ENCODE results near the gene CPN2. TPM values are rescaled to one million over a fixed set of nuclear protein-coding genes. Genes with fewer than 3 reads are reported as not detected.

Gene CPN2
- total and polyA plus RNA-seq, 2 of the 13 experiments (the other 11 are each of a cell fraction or from before 2014, with no cell fraction given): 26.7 to 27.7 TPM

DNA sequence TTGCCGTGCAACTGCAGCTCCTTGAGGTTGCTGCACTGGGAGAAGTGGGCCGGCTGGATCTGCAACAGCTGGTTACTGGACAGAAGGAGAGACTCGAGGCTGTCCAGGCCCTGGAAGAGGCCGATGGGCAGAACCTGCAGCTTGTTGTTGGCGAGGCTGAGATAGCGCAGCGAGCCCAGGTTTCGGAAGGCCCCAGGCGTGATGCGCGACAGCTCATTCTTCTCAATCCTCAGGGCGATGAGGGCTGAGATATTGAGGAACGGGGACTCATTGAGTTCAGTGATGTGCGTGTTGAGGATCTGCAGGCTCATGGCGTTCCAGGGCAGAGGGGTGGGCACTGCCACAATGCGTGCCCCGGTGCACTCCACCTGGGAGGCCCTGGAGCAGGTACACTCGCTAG, 9.4 kb upstream of the CPN2 start:
- POLR2A ChIA-PET: interaction anchor here (2.2 kb wide), 1 partner anchor 9 kb away, joined by 7 read pairs; the partner anchor contains the start of gene CPN2
- WGBS (ENCODE audit: low lambda C conversion rate): 66% methylated on average over 11 of the region's 18 CpGs

DNA sequence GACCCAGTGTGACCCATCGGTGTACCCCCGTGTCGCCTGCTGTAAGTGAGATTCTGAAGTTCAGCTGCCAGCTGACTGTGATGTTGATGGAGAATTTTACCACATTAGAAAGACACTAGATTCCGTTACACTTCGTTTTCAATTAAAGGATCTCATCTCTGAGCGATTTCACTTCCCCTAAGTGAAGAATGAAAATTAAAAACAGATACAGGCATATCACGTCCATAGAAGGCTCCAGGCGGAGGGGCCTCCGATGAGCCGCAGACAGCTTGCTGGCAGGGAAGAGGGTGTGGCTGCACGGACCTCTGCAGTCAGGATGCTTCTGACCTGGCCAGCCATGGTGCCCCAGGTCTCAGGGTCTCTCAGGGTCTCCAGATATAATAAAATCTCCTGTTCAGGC, 6.6 kb upstream of the CPN2 start:
- FAIRE-seq (no peak), ATAC-seq (no peak)
- CTCF ChIA-PET (ENCODE audit: low intra/inter-chr PET ratio, low total read pairs): no interaction called here

More for the DNA sequence above, 9.4 kb upstream of the CPN2 start:
- H4K20me1 ChIP-seq (ENCODE audit: insufficient read depth, low read length): no peaks in the 10 kb centered on the region
- no peak for FAIRE-seq
- no peak overlapping the region for H3K27ac ChIP-seq (ENCODE audit: extremely low read length, insufficient read depth, low read length)
- H3K9ac ChIP-seq (ENCODE audit: insufficient read depth, low read depth, low read length): no peak overlapping the region
- TF ChIP-seq ZNF788 (CRISPR knock-in tag; IDR thresholded peaks at IDR 0.05; ENCODE audit: borderline replicate concordance): no peak
- no peaks in the 10 kb centered on the region for H3K79me2 ChIP-seq (ENCODE audit: insufficient read depth, low read length)
- H3K36me3 ChIP-seq (replicated peaks in 1 of 2; ENCODE audit: control insufficient read depth in 1 of 2, insufficient read depth in 2 of 2, low read length in 2 of 2): no peaks in the 10 kb centered on the region
- no peaks in the 10 kb centered on the region for H3K9me3 ChIP-seq (ENCODE audit: low read length)
- no peak for DNase-seq (ENCODE audit: low spot score)
- intact Hi-C loops (cut with micrococcal nuclease; ENCODE audit: unreplicated experiment): no loop called here
- no TSS peak for BruUV-seq (replicated peaks)
- H2AFZ ChIP-seq (ENCODE audit: low read length): no peak overlapping the region
- H3K27me3 ChIP-seq (ENCODE audit: control insufficient read depth in 1 of 2, insufficient read depth in 2 of 2, low read length in 2 of 2): peaks cover 7 to 62% of the 10 kb centered on the region in 2 experiments; a peak in 4 of 5 replicates
- H3K4me1 ChIP-seq (ENCODE audit: insufficient read depth, low read length): no peaks in the 10 kb centered on the region
- in situ Hi-C loops (cut with HindIII; ENCODE audit: extremely low pct_ligation_motif_present, low pct_unique_long_range_greater_than_20kb): no loop called here
- no peak for ATAC-seq
- H3K4me2 ChIP-seq (ENCODE audit: low read depth, low read length): no peak overlapping the region
- no peak overlapping the region for H3K4me3 ChIP-seq (replicated peaks in 1 of 3; ENCODE audit: insufficient read depth in 1 of 3, low read depth in 2 of 3, low read length in 3 of 3)
- CTCF ChIA-PET (ENCODE audit: low intra/inter-chr PET ratio, low total read pairs): no interaction called here

More for the DNA sequence above, 6.6 kb upstream of the CPN2 start:
- POLR2A ChIA-PET: no interaction called here
- no peak for DNase-seq (ENCODE audit: low spot score)
- Histone ChIP-seq H3K9me3 (ENCODE audit: low read length) (no peaks in the 10 kb centered on the region), H3K27me3 (ENCODE audit: control insufficient read depth in 1 of 2, insufficient read depth in 2 of 2, low read length in 2 of 2) (peaks cover 6 to 44% of the 10 kb centered on the region in 2 experiments; a peak in 4 of 5 replicates), H3K4me3 (replicated peaks in 1 of 3; ENCODE audit: insufficient read depth in 1 of 3, low read depth in 2 of 3, low read length in 3 of 3) (no peak overlapping the region), H3K4me2 (ENCODE audit: low read depth, low read length) (no peak overlapping the region), H3K27ac (ENCODE audit: extremely low read length, insufficient read depth, low read length) (no peak overlapping the region), H3K4me1 (ENCODE audit: insufficient read depth, low read length) (peaks cover 1% of the 10 kb centered on the region; the same call in 1 of the 2 replicates), H3K79me2 (ENCODE audit: insufficient read depth, low read length) (no peaks in the 10 kb centered on the region), H4K20me1 (ENCODE audit: insufficient read depth, low read length) (no peaks in the 10 kb centered on the region), H2AFZ (ENCODE audit: low read length) (no peak overlapping the region), H3K9ac (ENCODE audit: insufficient read depth, low read depth, low read length) (no peak overlapping the region), H3K36me3 (replicated peaks in 1 of 2; ENCODE audit: control insufficient read depth in 1 of 2, insufficient read depth in 2 of 2, low read length in 2 of 2) (no peaks in the 10 kb centered on the region)
- intact Hi-C loops (cut with micrococcal nuclease; ENCODE audit: unreplicated experiment) (no loop called here), in situ Hi-C loops (cut with HindIII; ENCODE audit: extremely low pct_ligation_motif_present, low pct_unique_long_range_greater_than_20kb) (no loop called here)
- WGBS (ENCODE audit: low lambda C conversion rate): 54% methylated on average over 11 of the region's 11 CpGs
- BruUV-seq (replicated peaks): no TSS peak
- TF ChIP-seq, protein P1, sequence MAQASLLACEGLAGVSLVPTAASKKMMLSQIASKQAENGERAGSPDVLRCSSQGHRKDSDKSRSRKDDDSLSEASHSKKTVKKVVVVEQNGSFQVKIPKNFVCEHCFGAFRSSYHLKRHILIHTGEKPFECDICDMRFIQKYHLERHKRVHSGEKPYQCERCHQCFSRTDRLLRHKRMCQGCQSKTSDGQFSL (CRISPR knock-in tag; IDR thresholded peaks at IDR 0.05): no peak
- TF ChIP-seq SKI (IDR thresholded peaks at IDR 0.05; ENCODE audit: partially characterized antibody) (no peak), ZNF34 (CRISPR knock-in tag; IDR thresholded peaks at IDR 0.05; ENCODE audit: borderline replicate concordance) (no peak), HOXA3 (CRISPR knock-in tag; IDR thresholded peaks at IDR 0.05) (no peak), ZNF256 (CRISPR knock-in tag; conservative IDR thresholded peaks at IDR 0.05) (no peak), ZNF205 (CRISPR knock-in tag; IDR thresholded peaks at IDR 0.05) (no peak), EP300 (IDR thresholded peaks at IDR 0.05; ENCODE audit: low read depth in 2 of 2, low read length in 2 of 2) (no peak), EP300 (CRISPR knock-in tag; IDR thresholded peaks at IDR 0.05; ENCODE audit: borderline replicate concordance) (no peak)
- TF ChIP-seq, protein P2, sequence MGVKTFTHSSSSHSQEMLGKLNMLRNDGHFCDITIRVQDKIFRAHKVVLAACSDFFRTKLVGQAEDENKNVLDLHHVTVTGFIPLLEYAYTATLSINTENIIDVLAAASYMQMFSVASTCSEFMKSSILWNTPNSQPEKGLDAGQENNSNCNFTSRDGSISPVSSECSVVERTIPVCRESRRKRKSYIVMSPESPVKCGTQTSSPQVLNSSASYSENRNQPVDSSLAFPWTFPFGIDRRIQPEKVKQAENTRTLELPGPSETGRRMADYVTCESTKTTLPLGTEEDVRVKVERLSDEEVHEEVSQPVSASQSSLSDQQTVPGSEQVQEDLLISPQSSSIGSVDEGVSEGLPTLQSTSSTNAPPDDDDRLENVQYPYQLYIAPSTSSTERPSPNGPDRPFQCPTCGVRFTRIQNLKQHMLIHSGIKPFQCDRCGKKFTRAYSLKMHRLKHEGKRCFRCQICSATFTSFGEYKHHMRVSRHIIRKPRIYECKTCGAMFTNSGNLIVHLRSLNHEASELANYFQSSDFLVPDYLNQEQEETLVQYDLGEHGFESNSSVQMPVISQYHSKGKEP (CRISPR knock-in tag; IDR thresholded peaks at IDR 0.05): no peak
